B cell (primary cell): ENCODE measurements around the gene MLLT3. TPM values are rescaled to one million over a fixed set of nuclear protein-coding genes. Genes with fewer than 3 reads are reported as not detected.

Experiments
- ATAC-seq: fragments of 200-7000 bp; cut with Tn5 transposase; one replicate; pipeline ENCODE4 v1.10.0; 2021; ENCODE audit warnings: low read depth, mild to moderate bottlenecking, moderate number of reproducible peaks, moderate library complexity
- CTCF ChIA-PET: fragments of 350-600 bp; sonication (Branson Sonifier 250); formaldehyde crosslinking; loops from one replicate; lab custom pipeline; 2021; ENCODE audit warnings: antibody characterized with exemption, inconsistent platforms; lab: Charles Lee
- POLR2A ChIA-PET: fragments of 350-600 bp; sonication (Branson Sonifier 250); formaldehyde crosslinking; loops from one replicate; lab custom pipeline; 2021; ENCODE audit warnings: antibody characterized with exemption; lab: Charles Lee
- DNase-seq: peaks from one replicate; pipeline ENCODE4 v3.0.0; 2013
- H2AFZ ChIP-seq: 2 replicates; pipeline ENCODE4 v1.6.1; 2012; ENCODE audit warnings: mild to moderate bottlenecking, low read depth, low read length; ENCODE audit not compliant: insufficient read depth, poor library complexity, severe bottlenecking
- H3K27ac ChIP-seq, 2 donors: 1 replicate in 1 of 2; 2 replicates in 1 of 2; pipeline ENCODE4 v1.5.1; 2012 to 2013; ENCODE audit warnings: low read length in 2 of 2, mild to moderate bottlenecking in 2 of 2, moderate library complexity in 1 of 2
- H3K27me3 ChIP-seq, 4 experiments: fragments of 200-600 bp in 1 of 4; sonication (generic) in 1 of 4; replicated peaks in 1 of 4; 1 replicate in 2 of 4; 2 replicates in 2 of 4; pipeline versions ENCODE4 v1.6.1 to v1.7.0; 2013 to 2016; ENCODE audit warnings: low read length in 3 of 4, mild to moderate bottlenecking in 2 of 4, mixed read lengths in 1 of 4, moderate library complexity in 1 of 4; ENCODE audit not compliant: insufficient read depth in 4 of 4, control insufficient read depth in 3 of 4; ENCODE audit errors: control extremely low read depth in 1 of 4
- H3K36me3 ChIP-seq, 2 experiments: replicated peaks in 1 of 2; 1 replicate in 1 of 2; 2 replicates in 1 of 2; pipeline versions ENCODE4 v1.6.1 to v1.7.1; 2013; ENCODE audit warnings: low read length in 1 of 2; ENCODE audit not compliant: insufficient read depth in 2 of 2, control insufficient read depth in 1 of 2; ENCODE audit errors: control extremely low read depth in 1 of 2, extremely low read depth in 1 of 2
- H3K4me1 ChIP-seq, 2 donors: fragments of 200-600 bp in 1 of 2; sonication (generic) in 1 of 2; 1 replicate in 1 of 2; 2 replicates in 1 of 2; pipeline versions ENCODE4 v1.5.1 to v1.6.1; 2013 to 2017; ENCODE audit warnings: low read length in 2 of 2; ENCODE audit not compliant: control insufficient read depth in 2 of 2, insufficient read depth in 2 of 2
- H3K4me2 ChIP-seq: replicated peaks from 2 replicates; pipeline ENCODE3; 2012; ENCODE audit warnings: mild to moderate bottlenecking, low read depth, low read length; ENCODE audit not compliant: poor library complexity, severe bottlenecking
- H3K4me3 ChIP-seq, 5 experiments: fragments of 200-600 bp in 1 of 5; sonication (generic) in 1 of 5; 1 replicate in 3 of 5; 2 replicates in 2 of 5; pipeline versions ENCODE4 v1.5.1 to v1.7.0; 2011 to 2016; ENCODE audit warnings: low read length in 4 of 5, mild to moderate bottlenecking in 4 of 5, low read depth in 2 of 5, control low read depth in 1 of 5, moderate library complexity in 1 of 5; ENCODE audit not compliant: insufficient read depth in 1 of 5; ENCODE audit errors: control extremely low read depth in 1 of 5, extremely low read depth in 1 of 5
- H3K79me2 ChIP-seq: fragments of 200-600 bp; sonication (generic); one replicate; pipeline ENCODE4 v1.6.0; 2016; ENCODE audit warnings: low read length; ENCODE audit not compliant: control insufficient read depth, insufficient read depth
- H3K9ac ChIP-seq: fragments of 200-600 bp; sonication (generic); 2 replicates; pipeline ENCODE4 v1.6.1; 2017; ENCODE audit warnings: mild to moderate bottlenecking, low read length, moderate library complexity
- H3K9me3 ChIP-seq, 3 donors: one replicate each; pipeline versions ENCODE4 v1.6.1 to v1.7.1; 2013; ENCODE audit warnings: low read length in 2 of 3; ENCODE audit not compliant: control insufficient read depth in 2 of 3, insufficient read depth in 1 of 3; ENCODE audit errors: control extremely low read depth in 1 of 3
- H4K20me1 ChIP-seq: 2 replicates; pipeline ENCODE4 v1.6.0; 2012; ENCODE audit warnings: mild to moderate bottlenecking, low read length; ENCODE audit not compliant: insufficient read depth, control insufficient read depth, poor library complexity, severe bottlenecking
- H3K27ac Mint-ChIP-seq: one replicate; pipeline ENCODE4 v1.8.0; 2021; ENCODE audit warnings: mixed read lengths
- H3K27me3 Mint-ChIP-seq: one replicate; pipeline ENCODE4 v1.8.0; 2021; ENCODE audit warnings: mixed read lengths
- H3K4me1 Mint-ChIP-seq: one replicate; pipeline ENCODE4 v1.8.0; 2021; ENCODE audit warnings: mixed read lengths
- H3K4me3 Mint-ChIP-seq: one replicate; pipeline ENCODE4 v1.8.0; 2021; ENCODE audit warnings: mixed read lengths
- H3K9me3 Mint-ChIP-seq: one replicate; pipeline ENCODE4 v1.8.0; 2022; ENCODE audit warnings: mixed read lengths; ENCODE audit not compliant: insufficient read depth
- CTCF ChIP-seq: fragments of 200-600 bp; IDR thresholded peaks from one replicate; pipeline ENCODE4 v1.8.0; 2022; ENCODE audit warnings: antibody characterized with exemption, mild to moderate bottlenecking
- EZH2 ChIP-seq: IDR thresholded peaks from 2 replicates; pipeline ENCODE4 v1.6.1; 2012; ENCODE audit warnings: borderline replicate concordance, low read depth, mild to moderate bottlenecking, moderate library complexity, low read length; ENCODE audit not compliant: insufficient read depth, poor library complexity, severe bottlenecking
- WGBS: methylation state at CpG from one replicate; pipeline ENCODE4 v1.1.5; 2013; ENCODE audit warnings: missing lambda C conversion rate; ENCODE audit not compliant: insufficient coverage; 5-methylcytosine and 5-hydroxymethylcytosine counted together
- intact Hi-C: fragments of 100-400 bp; cut with micrococcal nuclease; formaldehyde crosslinking; loops from one replicate; pipeline ENCODE4 v1.10.0; 2022
- polyA plus RNA-seq: library from polyadenylated mRNA; depleted of rRNA; stranded (reverse); fragments of >200 nt; gene quantifications from 2 replicates; pipeline ENCODE4 v1.2.3, GENCODE V29; 2012
- total RNA-seq, 2 donors: library from RNA; stranded (reverse); fragments of 120-200 nt in 1 of 2; gene quantifications; 1 replicate in 1 of 2; 2 replicates in 1 of 2; pipeline versions ENCODE4 v1.2.3 to v1.2.4, GENCODE V29; 2013 to 2022

The MLLT3 gene
- total and polyA plus RNA-seq, 2 donors (not counting 1 experiment from before 2014, with no cell fraction given), result 3.4 to 3.6 TPM

GRCh38 chr9:20621471-20622329 lies 599 bp downstream of the MLLT3 start:
- Histone ChIP-seq H3K27ac (peak overlapping the region in 1 of 2 donors; percentile 25), H3K36me3 (no peaks in the 10 kb centered on the region), H3K79me2 (no peaks in the 10 kb centered on the region), H3K9me3 (peaks cover 0 to 4% (median 0%) of the 10 kb centered on the region in 3 donors), H2AFZ (peak overlapping the region; percentile 88), H3K9ac (peak overlapping the region; percentile 88), H3K4me1 (peaks cover 23 to 41% of the 10 kb centered on the region in 2 donors), H4K20me1 (no peaks in the 10 kb centered on the region), H3K4me3 (peak overlapping the region; percentile 74 to 96 (median 91)), H3K27me3 (peaks cover 0 to 15% (median 6%) of the 10 kb centered on the region in 4 experiments), H3K4me2 (peak overlapping the region; percentile 96)
- ATAC-seq, result peak; percentile 18
- POLR2A ChIA-PET, result interaction anchor here (0.6 to 2.0 kb wide), 3 partner anchors 62 to 1372 kb away, joined by 6 to 7 read pairs (median 6); partner anchors contain the start of genes CDKN2A, FOCAD and KLHL9
- intact Hi-C loops, result loop anchor here (1.0 to 5.0 kb wide), 5 partner anchors 63 to 716 kb away; partner anchors contain the start of genes FOCAD, HACD4 and KLHL9
- peak overlapping the region; percentile 92 for H3K4me3 Mint-ChIP-seq
- under 1% methylated on average over 58 of the region's 82 CpGs for WGBS
- CTCF ChIA-PET, result interaction anchor here (0.6 to 2.0 kb wide), 7 partner anchors 13 to 711 kb away, joined by 3 to 19 read pairs (median 5); partner anchors contain the start of gene FOCAD
- peak overlapping the region; percentile 92 for H3K27ac Mint-ChIP-seq
- H3K27me3 Mint-ChIP-seq, result peaks cover 15% of the 10 kb centered on the region
- TF ChIP-seq CTCF (no peak), EZH2 (no peak)
- H3K9me3 Mint-ChIP-seq, result no peaks in the 10 kb centered on the region
- H3K4me1 Mint-ChIP-seq, result peaks cover 38% of the 10 kb centered on the region
- peak; percentile 73 for DNase-seq
